ENCODE measurements around the gene SEPTIN1. TPM values are rescaled to one million over a fixed set of nuclear protein-coding genes. Genes with fewer than 3 reads are reported as not detected.

Gene SEPTIN1
- total RNA-seq = 100 to 1,000 TPM; 186 to 194 TPM

- ChIA-PET POLR2A (interaction anchor here (0.6 to 2.0 kb wide), 12 partner anchors 11 to 250 kb away, joined by 3 to 11 read pairs (median 5); partner anchors contain the start of genes CD2BP2, TBC1D10B, ZNF48 and ZNF771), CTCF (interaction anchor here (0.7 to 2.7 kb wide), 7 partner anchors 10 to 27 kb away, joined by 3 to 7 read pairs (median 4); partner anchors contain the start of genes TBC1D10B and ZNF771)
Observed at GRCh38 chr16:30382111-30382881, at the start of gene SEPTIN1. Gene SEPTIN1, minus strand, starts transcription at chr16:30382561. Its CDS starts 19 bp downstream, at chr16:30382542.

GRCh38 chr16:30430428-30430970, 48.1 kb upstream of the SEPTIN1 start:
- CTCF ChIA-PET = interaction anchor here (0.6 to 2.4 kb wide), 29 partner anchors 10 to 231 kb away, joined by 3 to 20 read pairs (median 5); partner anchors contain the start of genes ITGAL, SEPHS2, ZNF48 and ZNF747
- POLR2A ChIA-PET = interaction anchor here (0.5 to 1.9 kb wide), 15 partner anchors 11 to 311 kb away, joined by 3 to 12 read pairs (median 4); partner anchors contain the start of genes ZNF688, ZNF689, ZNF747 and ZNF771

GRCh38 chr16:30429678-30430427, 47.5 kb upstream of the SEPTIN1 start, which contains the start of gene DCTPP1:
Gene DCTPP1, minus strand, starts transcription at chr16:30430030. Its CDS starts 50 bp downstream, at chr16:30429980.
- ChIA-PET POLR2A (interaction anchor here (0.5 to 1.9 kb wide), 17 partner anchors 11 to 338 kb away, joined by 3 to 12 read pairs (median 4); partner anchors contain the start of genes TBX6, ZNF688, ZNF689 and ZNF747), CTCF (interaction anchor here (0.6 to 2.4 kb wide), 39 partner anchors 9 to 984 kb away, joined by 3 to 20 read pairs (median 5); partner anchors contain the start of genes ITGAL, SEPHS2, ZNF48 and ZNF747)

GRCh38 chr16:30429418-30429677, 47.0 kb upstream of the SEPTIN1 start:
- ChIA-PET CTCF (interaction anchor here (0.6 to 2.4 kb wide), 35 partner anchors 8 to 984 kb away, joined by 3 to 20 read pairs (median 5); partner anchors contain the start of genes ITGAL, SEPHS2, ZNF48 and ZNF747), POLR2A (interaction anchor here (0.7 to 1.9 kb wide), 15 partner anchors 10 to 337 kb away, joined by 3 to 12 read pairs (median 4); partner anchors contain the start of genes TBX6, ZNF688, ZNF689 and ZNF747)

GRCh38 chr16:30428055-30428454, 45.7 kb upstream of the SEPTIN1 start:
- CTCF ChIA-PET = interaction anchor here (1.4 kb wide), 1 partner anchor 8 kb away, joined by 3 read pairs; no protein-coding TSS in a partner anchor
- POLR2A ChIA-PET = no interaction called here

- ChIA-PET POLR2A (no interaction called here), CTCF (interaction anchor here (1.1 to 1.7 kb wide), 2 partner anchors 9 to 12 kb away, joined by 3 to 10 read pairs; partner anchors contain the start of gene DCTPP1)
Observed at GRCh38 chr16:30421010-30421409, 38.6 kb upstream of the SEPTIN1 start.

- CTCF ChIA-PET = interaction anchor here (1.2 to 2.9 kb wide), 6 partner anchors 8 to 233 kb away, joined by 3 to 28 read pairs (median 4); partner anchors contain the start of genes DCTPP1 and ZNF771
- POLR2A ChIA-PET = interaction anchor here (0.5 to 1.3 kb wide), 13 partner anchors 8 to 192 kb away, joined by 3 to 10 read pairs (median 4); partner anchors contain the start of genes DCTPP1, ITGAL, SEPHS2 and SEPTIN1
Observed at GRCh38 chr16:30418350-30419181, 36.2 kb upstream of the SEPTIN1 start.

GRCh38 chr16:30417529-30418349, 35.4 kb upstream of the SEPTIN1 start:
- POLR2A ChIA-PET = interaction anchor here (0.5 to 1.3 kb wide), 13 partner anchors 9 to 193 kb away, joined by 3 to 10 read pairs (median 4); partner anchors contain the start of genes DCTPP1, ITGAL, SEPHS2 and SEPTIN1
- CTCF ChIA-PET = interaction anchor here (0.6 to 2.9 kb wide), 7 partner anchors 9 to 232 kb away, joined by 3 to 28 read pairs (median 3); partner anchors contain the start of genes DCTPP1 and ZNF771

GRCh38 chr16:30416624-30417528, 34.5 kb upstream of the SEPTIN1 start:
- ChIA-PET POLR2A (interaction anchor here (0.7 to 1.3 kb wide), 10 partner anchors 10 to 194 kb away, joined by 3 to 10 read pairs (median 4); partner anchors contain the start of genes DCTPP1, ITGAL, SEPHS2 and SEPTIN1), CTCF (interaction anchor here (0.6 to 2.9 kb wide), 6 partner anchors 8 to 231 kb away, joined by 3 to 28 read pairs (median 3); partner anchors contain the start of genes DCTPP1 and ZNF771)

- CTCF ChIA-PET = interaction anchor here (0.9 to 2.9 kb wide), 3 partner anchors 8 to 42 kb away, joined by 3 to 28 read pairs (median 5); partner anchors contain the start of genes DCTPP1 and ZNF771
Observed at GRCh38 chr16:30416047-30416603, 33.8 kb upstream of the SEPTIN1 start.

GRCh38 chr16:30414159-30414558, 31.8 kb upstream of the SEPTIN1 start:
- ChIA-PET CTCF (interaction anchor here (1.2 kb wide), 1 partner anchor 184 kb away, joined by 3 read pairs; no protein-coding TSS in a partner anchor), POLR2A (no interaction called here)

More at GRCh38 chr16:30416047-30416603, 33.8 kb upstream of the SEPTIN1 start:
- POLR2A ChIA-PET = no interaction called here

- ChIA-PET POLR2A (no interaction called here), CTCF (interaction anchor here (2.9 kb wide), 1 partner anchor 18 kb away, joined by 10 read pairs; the partner anchor contains the start of gene ZNF48)
Observed at GRCh38 chr16:30413112-30413806, 30.9 kb upstream of the SEPTIN1 start.

GRCh38 chr16:30409125-30410060, 27.0 kb upstream of the SEPTIN1 start:
- POLR2A ChIA-PET = interaction anchor here (0.6 to 1.8 kb wide), 7 partner anchors 9 to 83 kb away, joined by 3 to 8 read pairs (median 6); partner anchors contain the start of gene SEPTIN1

More at GRCh38 chr16:30409125-30410060, 27.0 kb upstream of the SEPTIN1 start:
- CTCF ChIA-PET = interaction anchor here (0.6 to 4.1 kb wide), 31 partner anchors 8 to 404 kb away, joined by 3 to 28 read pairs (median 4); partner anchors contain the start of genes DCTPP1, SEPTIN1, TBC1D10B and ZNF48
